IgD-negative memory B cell (primary cell): ENCODE results near the gene NKX1-1. TPM values are rescaled to one million over a fixed set of nuclear protein-coding genes. Genes with fewer than 3 reads are reported as not detected.
A peak's percentile ranks its signal among the peaks of the same experiment; 100 is the strongest.
"Not testable (repeated sequence)": the region's sequence is repeated elsewhere in the genome, so short reads cannot be mapped to it uniquely, and the experiment has no call there.

Experiments used
- H3K27ac Mint-ChIP-seq, 3 donors: one replicate each; pipeline ENCODE4 v1.8.0; 2020 to 2022; ENCODE audit warnings: mild to moderate bottlenecking in 3 of 3, mixed read lengths in 3 of 3, moderate library complexity in 1 of 3
- H3K27me3 Mint-ChIP-seq: one replicate; pipeline ENCODE4 v1.8.0; 2021; ENCODE audit warnings: mixed read lengths
- H3K36me3 Mint-ChIP-seq: one replicate; pipeline ENCODE4 v1.8.0; 2020; ENCODE audit warnings: mild to moderate bottlenecking, mixed read lengths
- H3K4me1 Mint-ChIP-seq, 3 donors: one replicate each; pipeline ENCODE4 v1.8.0; 2020 to 2022; ENCODE audit warnings: mixed read lengths in 3 of 3, mild to moderate bottlenecking in 1 of 3
- H3K4me3 Mint-ChIP-seq, 4 donors: one replicate each; pipeline ENCODE4 v1.8.0; 2020 to 2022; ENCODE audit warnings: mild to moderate bottlenecking in 4 of 4, mixed read lengths in 4 of 4, moderate library complexity in 3 of 4
- H3K9me3 Mint-ChIP-seq, 3 donors: one replicate each; pipeline ENCODE4 v1.8.0; 2020 to 2021; ENCODE audit warnings: mixed read lengths in 3 of 3, mild to moderate bottlenecking in 1 of 3
- polyA plus RNA-seq: library from polyadenylated mRNA; unstranded; fragments of 300-500 nt; fragmentation: Illumina TruSeq; gene quantifications from one replicate; pipeline ENCODE4 v1.2.3, GENCODE V29; 2021

The NKX1-1 gene
- polyA plus RNA-seq = not detected

DNA sequence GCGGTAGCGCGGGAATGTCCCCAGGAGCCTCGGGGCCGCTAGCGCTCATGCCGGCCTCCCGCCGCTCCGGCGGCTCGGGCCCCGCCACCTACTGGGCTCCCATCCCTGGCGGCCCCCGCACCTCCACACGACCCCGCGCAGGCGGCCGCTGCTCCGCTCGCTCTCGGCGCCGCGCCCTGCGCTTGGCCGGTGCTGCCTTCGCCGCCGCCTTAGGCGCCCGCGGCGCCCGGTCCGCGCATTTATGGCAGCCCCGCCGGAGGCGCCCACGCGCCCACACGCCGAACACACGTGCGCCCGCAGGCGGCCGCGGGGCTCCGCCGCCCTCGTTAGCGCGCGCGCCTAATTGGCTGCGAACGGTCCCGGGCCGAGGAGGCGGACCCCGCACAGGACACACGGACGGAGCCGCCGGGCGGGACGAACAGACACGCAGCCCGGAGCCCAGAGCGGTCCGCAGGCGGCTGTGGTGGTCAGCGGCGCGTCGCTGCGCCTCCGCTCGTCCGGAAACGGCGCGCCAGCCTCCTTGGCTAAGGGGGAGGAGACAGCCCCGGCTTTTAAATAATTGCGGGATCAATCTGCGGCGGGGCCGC lies at the start of gene NKX1-1:
TSS of gene NKX1-1 (minus strand) at position 49 of the 587 bp plus-strand sequence. CDS start at position 49, 0 bp downstream.
- no peaks in the 10 kb centered on the region for H3K36me3 Mint-ChIP-seq
- no peaks in the 10 kb centered on the region for H3K9me3 Mint-ChIP-seq
- peak within 1 kb of the TSS in 2 of 3 donors; percentile 56 to 67 for H3K27ac Mint-ChIP-seq

DNA sequence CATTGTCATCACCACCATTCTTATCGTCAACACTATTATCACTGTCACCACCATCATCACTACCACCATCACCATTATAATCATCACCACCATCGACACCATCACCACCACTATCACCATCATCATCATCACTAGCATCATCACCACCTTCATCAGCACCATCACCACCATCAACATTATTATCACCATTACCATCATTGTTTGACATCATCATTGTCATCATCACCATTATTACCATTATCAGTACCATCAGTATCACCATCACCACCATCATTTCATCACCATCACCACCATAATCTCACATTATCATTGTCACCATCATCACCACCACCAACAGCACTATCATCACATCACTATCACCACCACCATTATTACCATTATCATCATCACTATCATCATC lies 47.5 kb upstream of the NKX1-1 start:
- H3K27ac Mint-ChIP-seq = no peak overlapping the region
- H3K9me3 Mint-ChIP-seq = peaks cover 14 to 34% (median 24%) of the 10 kb centered on the region in 3 donors
- peaks cover 1% of the 10 kb centered on the region for H3K36me3 Mint-ChIP-seq

More for the DNA sequence above, at the start of gene NKX1-1:
- Mint-ChIP-seq H3K27me3 (peaks cover 40% of the 10 kb centered on the region), H3K4me1 (peaks cover 0 to 2% (median 0%) of the 10 kb centered on the region in 3 donors), H3K4me3 (peak within 1 kb of the TSS in 1 of 4 donors; percentile 77)

DNA sequence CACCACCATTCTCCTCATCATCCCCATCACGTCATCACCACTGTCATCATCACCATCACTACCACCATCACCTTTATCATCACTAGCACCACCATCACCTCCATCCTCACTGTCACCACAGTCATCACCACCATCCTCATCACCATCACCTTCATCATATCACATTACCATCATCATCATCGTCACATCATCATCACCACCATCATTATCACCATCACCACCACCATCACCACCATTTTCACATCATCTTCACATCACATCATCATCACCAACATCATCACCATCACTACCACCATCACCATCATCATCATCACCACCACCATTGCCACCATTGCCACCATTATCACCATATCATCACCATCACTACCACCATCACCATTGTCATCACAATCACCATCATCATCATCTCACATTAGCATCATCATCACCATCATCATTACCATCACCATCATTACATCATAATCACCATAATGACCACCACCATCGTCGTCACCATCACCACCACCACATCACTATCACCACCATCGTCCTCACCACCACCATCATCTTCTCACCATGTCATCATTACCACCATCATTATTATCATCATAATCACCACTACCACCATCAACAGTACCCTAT lies 46.3 kb upstream of the NKX1-1 start:
- Mint-ChIP-seq H3K4me3 (no peak overlapping the region), H3K36me3 (peaks cover 1% of the 10 kb centered on the region), H3K9me3 (peaks cover 14 to 34% (median 23%) of the 10 kb centered on the region in 3 donors), H3K27me3 (peaks cover 4% of the 10 kb centered on the region), H3K27ac (no peak overlapping the region), H3K4me1 (no peaks in the 10 kb centered on the region)

More for the DNA sequence above, 47.5 kb upstream of the NKX1-1 start:
- Mint-ChIP-seq H3K4me3 (no peak overlapping the region), H3K27me3 (peaks cover 7% of the 10 kb centered on the region), H3K4me1 (no peaks in the 10 kb centered on the region)

DNA sequence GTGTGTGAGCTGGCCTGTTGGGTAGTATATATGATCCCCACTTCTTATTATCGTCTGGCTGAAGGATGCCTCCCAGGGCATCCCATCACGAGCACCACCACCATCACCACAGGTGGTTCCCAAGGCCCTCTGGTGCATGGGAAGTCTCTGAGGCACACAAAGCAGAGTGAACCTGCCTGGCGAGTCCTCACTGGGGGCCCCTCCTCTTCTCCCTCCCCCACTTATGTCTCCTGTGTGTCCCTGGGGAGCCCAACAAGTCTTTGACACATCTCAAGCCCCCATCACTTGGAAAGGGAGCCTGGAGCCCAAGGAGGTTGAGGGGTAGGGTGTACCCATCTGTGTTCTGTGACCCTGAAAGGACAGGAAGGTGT lies 45.5 kb upstream of the NKX1-1 start:
- no peaks in the 10 kb centered on the region for H3K4me1 Mint-ChIP-seq
- peak overlapping the region in 1 of 4 donors; percentile 61 for H3K4me3 Mint-ChIP-seq
- peaks cover under 1% of the 10 kb centered on the region for H3K36me3 Mint-ChIP-seq
- peaks cover 14 to 28% (median 20%) of the 10 kb centered on the region in 3 donors for H3K9me3 Mint-ChIP-seq
- no peak overlapping the region for H3K27ac Mint-ChIP-seq
- H3K27me3 Mint-ChIP-seq = peaks cover 2% of the 10 kb centered on the region

DNA sequence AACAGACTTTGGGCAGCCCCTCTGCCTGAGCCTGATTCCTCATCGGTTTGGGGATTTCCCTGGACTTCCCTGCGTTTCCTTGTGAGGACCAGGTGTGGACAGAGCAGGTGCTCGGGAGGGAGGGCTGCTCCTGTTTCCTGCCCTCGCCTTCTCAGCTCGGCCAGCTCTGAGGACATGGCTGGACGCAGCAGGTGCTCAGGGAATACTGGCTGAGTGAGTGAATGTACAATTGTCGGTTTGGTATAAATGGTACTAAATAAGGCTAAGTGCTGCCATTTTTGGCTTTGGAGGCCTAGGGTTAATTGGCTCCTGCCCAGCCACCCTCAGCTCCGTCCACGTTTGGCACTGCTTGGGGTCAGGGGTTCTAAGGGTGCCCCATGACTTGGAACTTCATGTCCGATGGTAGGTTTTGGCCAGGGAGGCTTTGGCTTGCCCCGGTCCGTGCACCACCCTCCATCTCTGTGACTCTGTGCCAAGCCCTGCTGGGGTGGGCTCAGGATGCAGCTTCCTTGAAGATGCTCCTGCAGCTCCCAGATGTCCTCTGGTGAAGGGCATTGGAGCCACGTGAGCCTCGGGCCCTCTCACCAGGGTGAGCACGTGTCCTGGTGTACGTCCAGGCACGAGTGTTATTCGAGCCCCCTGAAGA lies 45.0 kb upstream of the NKX1-1 start:
- H3K4me3 Mint-ChIP-seq = peak overlapping the region in 1 of 4 donors; percentile 61
- H3K36me3 Mint-ChIP-seq = no peaks in the 10 kb centered on the region
- H3K27ac Mint-ChIP-seq = no peak overlapping the region
- H3K9me3 Mint-ChIP-seq = peaks cover 14 to 26% (median 17%) of the 10 kb centered on the region in 3 donors
- no peaks in the 10 kb centered on the region for H3K4me1 Mint-ChIP-seq
- H3K27me3 Mint-ChIP-seq = peaks cover 2% of the 10 kb centered on the region

DNA sequence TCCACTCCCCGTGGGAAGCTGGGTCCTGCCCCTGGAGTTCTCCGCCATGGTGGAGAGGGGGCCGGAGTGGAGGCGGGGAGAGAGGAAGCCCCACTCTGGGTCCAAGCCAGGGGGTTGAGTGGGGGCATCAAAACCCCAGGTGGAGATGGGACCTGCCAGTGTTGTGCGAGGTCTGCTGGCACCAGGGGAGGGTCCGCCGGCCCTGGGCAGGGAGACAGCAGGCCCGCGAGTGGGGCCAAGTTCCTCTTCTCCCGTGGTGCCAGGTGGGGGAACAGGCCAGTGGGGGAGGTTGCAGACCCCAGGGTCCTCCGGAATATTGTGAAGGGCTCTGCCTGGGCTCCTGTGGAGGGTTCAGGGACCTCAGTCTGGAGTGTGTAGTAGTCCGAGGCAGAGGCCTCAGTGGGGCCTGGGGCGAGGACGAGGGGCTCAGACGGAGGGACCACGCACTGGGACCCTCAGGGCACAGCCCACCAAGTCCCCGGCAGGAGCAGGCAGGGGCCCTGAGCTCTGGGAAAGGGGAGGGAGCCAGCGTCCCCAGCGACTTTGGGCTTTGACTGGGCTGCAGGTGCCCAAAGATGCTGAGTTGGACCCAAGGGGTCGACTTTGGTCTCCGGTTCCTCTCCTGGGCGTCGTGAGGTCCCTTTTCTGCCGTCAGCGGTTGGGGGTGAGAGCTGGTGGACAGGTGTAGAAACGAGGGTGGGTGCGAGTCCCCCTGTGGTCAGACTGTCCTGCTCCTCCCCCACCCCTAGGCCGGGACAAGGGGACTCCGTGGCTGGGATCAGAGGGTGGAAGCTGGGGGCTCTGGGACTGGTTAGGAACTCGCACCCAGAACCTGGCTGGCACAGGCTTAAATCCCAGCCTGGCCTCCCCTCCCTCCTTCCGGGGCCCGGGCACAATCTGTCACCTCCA lies 43.8 kb upstream of the NKX1-1 start:
- Mint-ChIP-seq H3K9me3 (peaks cover 14 to 26% (median 16%) of the 10 kb centered on the region in 3 donors), H3K4me3 (no peak overlapping the region), H3K27me3 (peaks cover 2% of the 10 kb centered on the region), H3K4me1 (no peaks in the 10 kb centered on the region), H3K27ac (no peak overlapping the region), H3K36me3 (no peaks in the 10 kb centered on the region)

DNA sequence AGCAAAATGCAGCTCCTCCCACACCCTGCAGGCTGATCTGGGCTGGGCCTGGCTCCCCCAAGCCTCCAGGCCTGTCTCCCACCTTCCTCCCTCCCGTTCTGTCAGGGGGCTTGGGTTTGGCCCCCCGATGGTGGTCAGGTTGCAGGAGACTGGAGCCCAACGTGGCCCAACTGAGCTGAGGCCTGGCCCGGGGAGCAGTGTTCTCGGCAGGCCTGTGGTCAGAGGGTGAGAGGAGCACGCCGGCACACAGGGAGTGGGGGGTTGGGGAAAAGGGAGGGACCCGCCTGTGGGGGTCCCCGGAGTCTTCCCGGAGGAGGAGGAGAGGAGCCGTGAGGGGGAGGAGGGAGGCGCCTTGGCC lies 43.2 kb upstream of the NKX1-1 start:
- Mint-ChIP-seq H3K27ac (no peak overlapping the region), H3K36me3 (no peaks in the 10 kb centered on the region), H3K4me3 (no peak overlapping the region), H3K4me1 (no peaks in the 10 kb centered on the region), H3K9me3 (peaks cover 14 to 22% (median 14%) of the 10 kb centered on the region in 3 donors), H3K27me3 (peaks cover 2% of the 10 kb centered on the region)

DNA sequence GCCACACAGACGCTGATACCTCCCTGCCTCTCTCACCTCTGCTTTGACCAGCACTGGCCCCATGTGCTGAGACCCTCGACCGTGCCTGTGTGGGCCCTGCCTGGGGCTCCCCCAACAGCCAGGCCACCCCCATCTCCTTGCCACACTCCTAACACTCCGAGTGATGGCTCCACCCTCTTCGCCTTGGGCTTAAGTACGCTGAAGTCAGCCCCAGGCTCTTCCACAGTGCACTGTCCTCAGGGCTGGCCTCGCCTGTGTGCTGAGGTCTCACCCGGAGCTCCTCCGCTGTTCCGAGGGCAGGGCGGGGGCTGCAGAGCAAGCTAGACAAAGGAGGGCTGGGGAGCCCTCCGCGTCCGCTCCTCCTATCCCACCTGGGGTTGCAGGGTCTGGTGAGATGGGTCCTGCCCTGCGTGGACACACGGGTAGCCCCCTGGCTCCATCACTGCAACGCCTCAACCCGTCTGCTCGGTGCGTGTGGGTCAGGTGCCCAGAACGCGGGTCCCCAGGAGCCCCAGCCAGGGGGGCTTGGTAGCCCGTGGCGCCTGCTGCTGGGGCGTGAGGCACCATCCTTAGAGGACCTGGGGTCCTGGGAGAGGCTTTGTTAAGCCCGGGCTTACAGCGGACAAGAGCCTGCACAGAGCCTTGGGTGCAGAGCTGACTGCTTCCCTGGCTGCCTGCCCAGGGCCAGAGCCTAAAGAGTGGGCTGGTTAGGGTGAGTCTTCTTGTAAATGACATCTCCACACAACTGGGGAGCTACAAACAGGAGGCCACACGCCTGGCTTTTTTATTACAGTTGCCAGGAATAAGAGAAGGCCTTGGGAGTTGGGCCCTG lies 42.6 kb upstream of the NKX1-1 start:
- peak overlapping the region in 1 of 4 donors; percentile 30 for H3K4me3 Mint-ChIP-seq
- no peaks in the 10 kb centered on the region for H3K4me1 Mint-ChIP-seq
- peaks cover 10 to 18% (median 13%) of the 10 kb centered on the region in 3 donors for H3K9me3 Mint-ChIP-seq
- H3K36me3 Mint-ChIP-seq = no peaks in the 10 kb centered on the region
- peaks cover 2% of the 10 kb centered on the region for H3K27me3 Mint-ChIP-seq
- H3K27ac Mint-ChIP-seq = no peak overlapping the region

DNA sequence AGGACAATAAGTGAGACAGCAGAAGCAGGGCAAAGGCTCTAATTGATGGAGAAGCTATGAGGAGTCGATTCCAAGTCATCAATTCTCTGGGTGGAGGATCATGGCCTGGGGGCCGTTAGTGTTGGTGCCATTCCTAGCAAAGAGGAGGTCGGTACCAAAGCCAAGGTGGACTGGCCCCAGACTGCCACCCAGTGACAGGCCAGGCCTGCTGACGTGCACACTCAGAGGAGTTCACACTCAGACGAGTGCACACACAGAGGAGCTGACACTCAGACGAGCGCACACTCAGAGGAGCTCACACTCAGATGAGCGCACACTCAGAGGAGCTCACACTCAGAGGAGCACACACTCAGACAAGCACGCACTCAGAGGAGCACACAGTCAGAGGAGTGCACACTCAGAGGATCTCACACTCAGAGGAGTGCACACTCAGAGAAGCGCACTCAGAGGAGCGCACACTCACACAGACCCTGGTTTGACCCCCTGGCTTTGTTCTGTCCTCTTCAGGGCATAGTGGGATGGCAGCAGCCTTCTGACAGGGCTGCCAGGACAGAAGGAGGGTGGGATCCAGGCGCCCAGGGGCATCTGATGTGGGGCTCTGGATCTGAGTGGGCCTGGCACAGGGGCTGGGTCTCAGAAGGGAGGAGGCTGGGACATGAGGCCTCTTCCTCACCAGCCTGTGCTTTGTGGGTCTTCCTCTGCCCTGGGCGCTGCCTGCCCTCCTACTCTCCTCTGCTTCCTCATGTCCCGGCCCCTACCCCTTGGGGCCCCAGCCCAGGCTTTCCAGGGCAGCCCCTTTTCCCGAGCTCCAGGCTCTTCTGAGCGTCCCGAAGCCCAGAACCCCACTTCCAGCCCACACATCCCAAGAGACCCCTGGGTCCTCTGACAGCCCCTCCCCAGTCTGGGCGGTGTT lies 41.7 kb upstream of the NKX1-1 start:
- Mint-ChIP-seq H3K4me1 (no peaks in the 10 kb centered on the region), H3K27ac (no peak overlapping the region), H3K27me3 (peaks cover 2% of the 10 kb centered on the region), H3K9me3 (peaks cover 6 to 9% (median 7%) of the 10 kb centered on the region in 3 donors), H3K36me3 (no peaks in the 10 kb centered on the region), H3K4me3 (no peak overlapping the region)

DNA sequence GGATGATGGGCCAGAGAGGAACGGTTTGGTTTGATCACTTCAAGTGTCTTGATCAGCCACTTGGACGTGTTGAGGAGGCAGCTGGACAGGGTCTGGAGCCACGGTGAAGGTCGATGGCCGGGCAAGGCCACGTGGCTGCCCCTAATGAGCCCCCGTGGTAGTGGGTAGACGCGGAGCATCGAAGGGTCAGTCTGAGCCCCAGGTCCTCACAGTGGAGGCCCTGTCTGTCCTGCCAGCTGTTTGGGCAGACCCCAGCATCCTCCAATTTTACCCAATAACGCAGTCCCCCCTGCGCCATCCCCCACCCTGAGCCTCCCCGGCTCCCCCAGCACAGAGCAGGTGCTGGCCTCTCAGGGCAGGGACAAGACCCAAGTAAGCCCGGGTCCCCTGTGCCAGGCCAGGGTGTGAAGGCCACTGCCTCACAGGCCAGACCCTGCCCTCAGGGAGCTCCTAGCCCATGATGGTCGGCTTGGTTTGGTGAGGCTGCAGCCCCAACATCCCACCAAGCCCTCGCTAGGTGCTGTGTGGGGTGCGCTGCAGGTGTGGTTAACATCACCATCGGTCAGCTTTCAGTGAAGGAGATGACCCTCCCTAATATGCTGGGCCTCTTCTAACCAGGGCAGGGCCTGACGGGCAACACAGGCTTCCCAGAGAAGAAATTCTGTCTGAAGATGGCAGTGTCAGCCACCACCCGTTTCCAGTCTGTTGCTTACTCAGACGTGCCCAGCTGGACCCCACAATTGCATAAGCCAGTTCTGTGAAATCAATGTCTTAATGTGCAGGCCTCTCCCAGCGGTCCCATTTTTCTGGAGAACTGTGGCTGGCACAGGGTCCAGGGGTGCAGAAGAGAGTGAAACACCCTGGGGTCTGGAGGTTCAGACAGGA lies 40.5 kb upstream of the NKX1-1 start:
- Mint-ChIP-seq H3K9me3 (peaks cover 0 to 2% (median 0%) of the 10 kb centered on the region in 3 donors), H3K4me3 (no peak overlapping the region), H3K36me3 (no peaks in the 10 kb centered on the region), H3K27me3 (peaks cover 2% of the 10 kb centered on the region), H3K4me1 (no peaks in the 10 kb centered on the region), H3K27ac (no peak overlapping the region)

DNA sequence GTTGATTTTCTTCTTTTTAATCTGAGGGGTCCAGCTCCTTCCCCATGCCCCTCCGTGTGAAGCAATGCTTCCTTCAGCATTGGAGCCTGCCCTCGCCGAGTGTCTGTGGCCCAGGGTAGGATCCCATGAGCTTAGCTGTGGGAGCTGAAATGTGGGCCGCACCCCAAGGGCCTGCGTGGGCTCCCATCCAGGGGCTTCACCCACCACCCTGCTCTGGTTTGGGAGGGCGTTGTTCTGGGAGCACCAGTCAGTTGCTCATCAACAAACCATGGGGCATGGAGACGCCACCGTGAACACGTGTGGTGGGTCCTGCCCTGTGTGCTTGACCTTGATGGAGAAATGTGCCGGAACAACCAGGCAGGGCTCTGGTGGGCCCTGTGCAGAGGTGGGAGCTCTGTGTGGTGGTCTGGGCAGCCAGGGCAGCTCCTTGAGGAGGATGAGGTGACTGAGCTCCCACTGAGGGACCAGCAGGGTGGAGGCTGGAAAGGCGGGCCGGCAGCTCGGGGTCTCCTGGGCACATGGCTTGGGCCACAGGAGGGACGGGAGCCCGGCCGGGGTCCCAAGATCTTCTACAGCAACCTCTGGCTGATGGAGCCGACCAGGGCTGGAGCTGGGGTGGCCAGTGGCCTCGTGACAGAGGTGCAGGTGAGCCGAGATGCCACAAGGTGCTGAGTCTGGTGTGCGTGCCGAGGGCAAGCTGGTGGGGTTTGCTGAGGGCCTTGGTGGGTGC lies 39.6 kb upstream of the NKX1-1 start:
- Mint-ChIP-seq H3K27ac (no peak overlapping the region), H3K4me1 (no peaks in the 10 kb centered on the region), H3K27me3 (peaks cover 2% of the 10 kb centered on the region), H3K36me3 (no peaks in the 10 kb centered on the region), H3K9me3 (peaks cover 0 to 2% (median 0%) of the 10 kb centered on the region in 3 donors), H3K4me3 (no peak overlapping the region)

DNA sequence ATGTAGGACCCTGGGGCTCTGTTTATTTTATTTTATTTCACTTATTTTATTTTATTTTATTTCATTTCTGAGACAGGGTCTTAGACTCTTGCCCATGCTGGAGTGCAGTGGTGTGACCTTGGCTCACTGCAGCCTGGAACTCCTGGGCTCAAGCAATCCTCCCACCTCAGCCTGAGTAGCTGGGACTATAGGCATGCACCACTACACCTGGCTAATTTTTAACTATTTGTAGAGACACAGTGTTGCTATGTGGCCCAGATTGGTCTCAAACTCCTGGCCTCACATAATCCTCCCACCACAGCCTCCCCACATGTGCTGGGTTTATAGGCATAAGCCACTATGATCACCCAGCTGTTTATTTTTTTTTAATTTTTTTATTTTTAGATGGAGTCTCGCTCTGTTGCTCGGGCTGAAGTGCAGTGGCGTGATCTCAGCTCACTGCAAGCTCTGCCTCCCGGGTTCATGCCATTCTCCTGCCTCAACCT lies 37.5 kb upstream of the NKX1-1 start:
- H3K27ac Mint-ChIP-seq = peak overlapping the region in 1 of 3 donors; percentile 71
- not testable (repeated sequence) for H3K36me3 Mint-ChIP-seq, H3K4me1 Mint-ChIP-seq, H3K27me3 Mint-ChIP-seq, H3K4me3 Mint-ChIP-seq, H3K9me3 Mint-ChIP-seq
